MCF 10A (cell line): ENCODE results near the gene ZNF273. TPM values are rescaled to one million over a fixed set of nuclear protein-coding genes. Genes with fewer than 3 reads are reported as not detected.

Experiments
- BruUV-seq: library from RNA; stranded (reverse); fragments of 400-500 nt; replicated peaks from 2 replicates; lab custom pipeline; 2021; lab: Mats Ljungman, UMichigan
- CTCF ChIA-PET: fragments of 300-600 bp; sonication (Branson Sonifier 250); formaldehyde crosslinking; extraction: SDS; loops from one replicate; lab custom pipeline; 2021; ENCODE audit warnings: antibody characterized with exemption, inconsistent platforms; lab: Yijun Ruan, JAX
- POLR2A ChIA-PET: fragments of 300-600, 350-650 bp; sonication (Branson Sonifier 250); formaldehyde crosslinking; extraction: SDS; loops from one replicate; lab custom pipeline; 2020; ENCODE audit warnings: antibody characterized with exemption, inconsistent platforms; lab: Yijun Ruan, JAX
- DNase-seq: peaks from one replicate; pipeline ENCODE4 v3.0.0-alpha.2; 2018; ENCODE audit not compliant: unreplicated experiment
- H3K27ac Mint-ChIP-seq: one replicate; pipeline ENCODE4 v1.8.0; 2022; ENCODE audit warnings: mild to moderate bottlenecking, low read depth, mixed read lengths; ENCODE audit not compliant: unreplicated experiment
- H3K27me3 Mint-ChIP-seq: one replicate; pipeline ENCODE4 v1.8.0; 2022; ENCODE audit warnings: mixed read lengths; ENCODE audit not compliant: insufficient read depth, unreplicated experiment
- H3K36me3 Mint-ChIP-seq: one replicate; pipeline ENCODE4 v1.8.0; 2022; ENCODE audit warnings: mild to moderate bottlenecking, moderate library complexity, mixed read lengths; ENCODE audit not compliant: insufficient read depth, unreplicated experiment
- H3K4me1 Mint-ChIP-seq: one replicate; pipeline ENCODE4 v1.8.0; 2022; ENCODE audit warnings: mixed read lengths; ENCODE audit not compliant: insufficient read depth, unreplicated experiment
- H3K4me3 Mint-ChIP-seq: one replicate; pipeline ENCODE4 v1.8.0; 2022; ENCODE audit warnings: mild to moderate bottlenecking, moderate library complexity, mixed read lengths; ENCODE audit not compliant: unreplicated experiment
- H3K9me3 Mint-ChIP-seq: one replicate; pipeline ENCODE4 v1.8.0; 2022; ENCODE audit warnings: mixed read lengths; ENCODE audit not compliant: unreplicated experiment
- CTCF ChIP-seq: fragments of 200-600 bp; IDR thresholded peaks from one replicate; pipeline ENCODE4 v1.8.0; 2022; ENCODE audit warnings: antibody characterized with exemption, mild to moderate bottlenecking; ENCODE audit not compliant: unreplicated experiment
- intact Hi-C: fragments of 100-400 bp; cut with micrococcal nuclease; formaldehyde crosslinking; loops from 2 replicates; pipeline ENCODE4 v1.14.1; 2022
- total RNA-seq: library from RNA; stranded (reverse); gene quantifications from 2 replicates; pipeline ENCODE4 v1.2.3, GENCODE V29; 2022

Gene ZNF273
- total RNA-seq, 1 experiment from 2014 or later, result 2.2 TPM

GRCh38 chr7:64873155-64873500 lies 29.9 kb upstream of the ZNF273 start:
- no peak for TF ChIP-seq CTCF
- intact Hi-C loops, result no loop called here
- Mint-ChIP-seq H3K4me3 (no peak overlapping the region), H3K36me3 (no peaks in the 10 kb centered on the region), H3K9me3 (peaks cover 22% of the 10 kb centered on the region), H3K27ac (no peak overlapping the region), H3K27me3 (no peaks in the 10 kb centered on the region), H3K4me1 (no peaks in the 10 kb centered on the region)
- DNase-seq, result no peak
- POLR2A ChIA-PET, result no interaction called here
- CTCF ChIA-PET, result no interaction called here
- no TSS peak for BruUV-seq

- no peak overlapping the region for H3K4me3 Mint-ChIP-seq
- TF ChIP-seq CTCF, result no peak
- CTCF ChIA-PET, result no interaction called here
- BruUV-seq, result no TSS peak
- H3K4me1 Mint-ChIP-seq, result no peaks in the 10 kb centered on the region
- intact Hi-C loops, result no loop called here
- H3K27me3 Mint-ChIP-seq, result no peaks in the 10 kb centered on the region
- H3K36me3 Mint-ChIP-seq, result no peaks in the 10 kb centered on the region
- POLR2A ChIA-PET, result no interaction called here
- DNase-seq, result no peak
- peaks cover 22% of the 10 kb centered on the region for H3K9me3 Mint-ChIP-seq
- no peak overlapping the region for H3K27ac Mint-ChIP-seq
Observed at GRCh38 chr7:64873517-64873916, 29.6 kb upstream of the ZNF273 start.

- no peaks in the 10 kb centered on the region for H3K4me1 Mint-ChIP-seq
- no peak overlapping the region for H3K27ac Mint-ChIP-seq
- H3K27me3 Mint-ChIP-seq, result no peaks in the 10 kb centered on the region
- no peak overlapping the region for H3K4me3 Mint-ChIP-seq
- DNase-seq, result peak; percentile 27
- ChIA-PET POLR2A (no interaction called here), CTCF (no interaction called here)
- H3K36me3 Mint-ChIP-seq, result no peaks in the 10 kb centered on the region
- no peak for TF ChIP-seq CTCF
- intact Hi-C loops, result no loop called here
- BruUV-seq, result no TSS peak
- peaks cover 22% of the 10 kb centered on the region for H3K9me3 Mint-ChIP-seq
Observed at GRCh38 chr7:64874114-64874513, 29.0 kb upstream of the ZNF273 start.

- no peak overlapping the region for H3K27ac Mint-ChIP-seq
- ChIA-PET POLR2A (no interaction called here), CTCF (no interaction called here)
- peaks cover 22% of the 10 kb centered on the region for H3K9me3 Mint-ChIP-seq
- BruUV-seq, result no TSS peak
- no peak for DNase-seq
- H3K4me3 Mint-ChIP-seq, result no peak overlapping the region
- no peaks in the 10 kb centered on the region for H3K4me1 Mint-ChIP-seq
- no peak for TF ChIP-seq CTCF
- no peaks in the 10 kb centered on the region for H3K36me3 Mint-ChIP-seq
- intact Hi-C loops, result no loop called here
- H3K27me3 Mint-ChIP-seq, result no peaks in the 10 kb centered on the region
Observed at GRCh38 chr7:64874562-64875250, 28.4 kb upstream of the ZNF273 start.
